NCI-H510A treated with DMSO at 0.1 percent for 48 hours (cell line): ENCODE data around the gene RNF223.
"Not testable (repeated sequence)": the region's sequence is repeated elsewhere in the genome, so short reads cannot be mapped to it uniquely, and the experiment has no call there.

Source experiments
- DNase-seq: peaks from one replicate; lab custom pipeline; 2025; lab: John Stamatoyannopoulos, UW

The RNF223 gene

GRCh38 chr1:1109743-1110142 lies 35.6 kb upstream of the RNF223 start:
- DNase-seq = no peak

- DNase-seq = no peak
These were observed 32.6 kb upstream of the RNF223 start for GRCh38 chr1:1106510-1107221.

GRCh38 chr1:1104152-1104551 lies 30.0 kb upstream of the RNF223 start:
- DNase-seq = not testable (repeated sequence)

GRCh38 chr1:1101503-1101902 lies 27.4 kb upstream of the RNF223 start:
- DNase-seq = no peak

DNA sequence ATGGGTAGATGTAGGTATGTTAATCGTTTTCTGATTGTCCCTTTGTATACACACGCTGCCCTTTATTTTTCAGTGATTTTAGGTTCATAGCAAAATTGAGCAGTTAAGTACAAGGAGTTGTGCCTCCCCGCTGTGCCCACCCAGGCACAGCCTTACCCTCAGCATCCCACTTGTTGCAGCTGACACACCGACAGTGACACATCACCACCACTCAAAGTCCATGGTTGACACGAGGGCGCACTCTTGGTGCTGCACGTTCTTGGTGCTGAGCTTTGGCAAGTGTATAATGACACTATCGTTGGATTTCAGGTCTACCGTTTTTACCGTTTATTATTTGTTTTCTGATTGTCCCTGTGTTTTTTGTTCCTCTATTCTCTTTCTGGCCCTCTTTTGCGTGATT lies 26.2 kb upstream of the RNF223 start:
- no peak for DNase-seq

DNA sequence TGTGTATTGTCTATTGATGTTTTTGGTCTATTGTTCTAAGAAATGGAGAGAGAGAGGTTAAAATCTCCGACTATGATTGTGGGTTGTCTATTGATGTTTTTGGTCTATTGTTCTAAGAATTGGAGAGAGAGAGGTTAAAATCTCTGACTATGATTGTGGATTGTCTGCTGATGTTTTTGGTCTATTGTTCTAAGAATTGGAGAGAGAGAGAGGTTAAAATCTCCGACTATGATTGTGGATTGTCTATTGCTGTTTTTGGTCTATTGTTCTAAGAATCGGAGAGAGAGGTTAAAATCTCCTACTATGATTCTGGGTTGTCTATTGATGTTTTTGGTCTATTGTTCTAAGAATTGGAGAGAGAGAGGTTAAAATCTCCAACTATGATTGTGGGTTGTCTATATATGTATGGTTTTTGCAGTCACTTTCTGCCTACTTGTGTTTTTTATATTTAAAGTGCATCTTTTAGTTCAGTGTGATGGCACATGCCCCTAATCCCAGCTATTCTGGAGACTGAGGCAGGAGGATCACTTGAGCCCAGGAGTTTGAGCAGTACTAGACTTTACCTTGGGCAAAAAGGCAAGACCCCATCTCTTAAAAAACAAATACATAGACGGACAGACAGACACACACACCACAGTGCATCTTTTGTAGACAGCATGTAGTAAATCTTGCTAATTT lies 25.5 kb upstream of the RNF223 start:
- no peak for DNase-seq

DNA sequence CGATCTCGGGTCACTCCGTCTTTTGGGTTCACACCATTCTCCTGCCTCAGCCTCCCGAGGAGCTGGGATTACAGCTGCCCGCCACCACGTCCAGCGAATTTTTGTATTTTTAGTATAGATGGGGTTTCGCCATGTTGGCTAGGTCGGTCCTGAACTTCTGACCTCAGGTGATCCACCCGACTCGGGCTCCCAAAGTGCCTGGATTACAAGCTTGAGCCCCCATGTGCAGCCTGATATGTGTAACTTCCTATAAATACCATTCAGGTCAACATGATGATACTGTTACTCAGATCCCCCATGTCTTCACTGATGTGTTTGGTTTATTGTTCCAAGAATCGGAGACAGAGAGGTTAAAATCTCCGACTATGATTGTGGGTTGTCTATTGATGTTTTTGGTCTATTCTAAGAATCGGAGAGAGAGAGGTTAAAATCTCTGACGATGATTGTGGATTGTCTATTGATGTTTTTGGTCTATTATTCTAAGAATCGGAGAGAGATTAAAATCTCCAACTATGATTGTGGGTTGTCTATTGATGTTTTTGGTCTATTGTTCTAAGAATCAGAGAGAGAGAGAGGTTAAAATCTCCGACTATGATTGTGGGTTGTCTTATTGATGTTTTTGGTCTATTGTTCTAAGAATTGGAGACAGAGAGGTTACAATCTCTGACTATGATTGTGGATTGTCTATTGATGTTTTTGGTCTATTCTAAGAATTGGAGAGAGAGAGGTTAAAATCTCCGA lies 24.7 kb upstream of the RNF223 start:
- no peak for DNase-seq

- not testable (repeated sequence) for DNase-seq
These were observed 22.0 kb upstream of the RNF223 start for GRCh38 chr1:1096136-1096535.

GRCh38 chr1:1094981-1095380 lies 20.9 kb upstream of the RNF223 start:
- no peak for DNase-seq

DNA sequence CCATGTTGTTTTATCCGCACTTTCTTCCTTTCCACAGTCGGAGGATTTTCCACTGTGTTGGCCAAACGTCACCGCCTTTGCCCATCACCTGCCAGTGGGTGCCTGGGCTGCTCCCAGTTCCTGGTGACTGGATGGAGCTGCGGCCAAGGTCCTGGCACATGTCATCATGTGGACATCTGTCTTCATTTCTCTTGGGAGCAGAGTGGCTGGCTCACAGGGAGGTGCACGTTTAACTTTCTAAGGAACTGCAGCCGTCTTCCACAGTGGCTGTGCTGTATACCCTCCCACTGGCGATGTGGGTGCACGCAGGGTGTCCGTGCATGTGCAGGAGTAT lies 19.5 kb upstream of the RNF223 start:
- no peak for DNase-seq

- no peak for DNase-seq
These were observed 18.9 kb upstream of the RNF223 start for GRCh38 chr1:1092894-1093609.

GRCh38 chr1:1092149-1092855 lies 18.2 kb upstream of the RNF223 start:
- DNase-seq = no peak

DNA sequence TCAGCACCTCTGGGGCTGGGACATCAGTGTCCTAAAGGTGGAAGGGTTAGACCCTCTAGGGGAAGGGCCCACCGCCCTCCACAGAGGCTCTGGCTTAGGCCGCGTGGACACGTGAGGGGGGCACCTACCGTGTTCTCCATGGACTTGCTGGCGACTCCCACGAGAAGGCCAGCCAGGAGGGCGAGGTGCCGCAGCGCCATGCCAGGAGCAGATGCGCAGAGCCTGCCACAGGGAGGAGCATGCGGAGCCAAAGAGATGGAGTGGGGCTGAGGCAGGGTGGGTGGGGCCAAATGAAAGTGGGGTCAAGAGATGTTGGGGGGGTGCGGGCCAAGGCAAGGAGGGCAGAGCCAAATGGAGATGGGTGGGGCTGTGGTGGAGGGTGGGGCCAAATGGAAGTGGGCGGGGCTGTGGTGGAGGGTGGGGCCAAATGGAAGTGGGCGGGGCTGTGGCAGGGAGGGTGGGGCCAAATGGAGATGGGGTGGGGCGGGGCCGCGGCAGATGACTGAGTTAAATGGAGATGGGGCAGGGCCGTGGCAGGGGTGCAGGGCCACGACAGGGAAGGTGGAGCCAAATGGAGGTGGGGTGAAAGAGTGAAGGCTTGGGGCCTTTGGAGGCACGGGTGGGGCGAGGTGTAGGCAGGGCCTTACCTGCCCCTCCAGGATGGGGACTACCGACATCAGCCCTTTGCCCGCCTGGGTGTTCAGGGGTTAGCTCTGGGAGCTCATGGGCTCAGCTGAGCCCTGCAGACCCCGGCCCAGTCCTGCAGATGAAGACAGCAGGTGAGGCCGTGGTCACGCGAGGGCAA lies 17.4 kb upstream of the RNF223 start:
- DNase-seq = no peak

- no peak for DNase-seq
These were observed 16.6 kb upstream of the RNF223 start for GRCh38 chr1:1090424-1091343.

DNA sequence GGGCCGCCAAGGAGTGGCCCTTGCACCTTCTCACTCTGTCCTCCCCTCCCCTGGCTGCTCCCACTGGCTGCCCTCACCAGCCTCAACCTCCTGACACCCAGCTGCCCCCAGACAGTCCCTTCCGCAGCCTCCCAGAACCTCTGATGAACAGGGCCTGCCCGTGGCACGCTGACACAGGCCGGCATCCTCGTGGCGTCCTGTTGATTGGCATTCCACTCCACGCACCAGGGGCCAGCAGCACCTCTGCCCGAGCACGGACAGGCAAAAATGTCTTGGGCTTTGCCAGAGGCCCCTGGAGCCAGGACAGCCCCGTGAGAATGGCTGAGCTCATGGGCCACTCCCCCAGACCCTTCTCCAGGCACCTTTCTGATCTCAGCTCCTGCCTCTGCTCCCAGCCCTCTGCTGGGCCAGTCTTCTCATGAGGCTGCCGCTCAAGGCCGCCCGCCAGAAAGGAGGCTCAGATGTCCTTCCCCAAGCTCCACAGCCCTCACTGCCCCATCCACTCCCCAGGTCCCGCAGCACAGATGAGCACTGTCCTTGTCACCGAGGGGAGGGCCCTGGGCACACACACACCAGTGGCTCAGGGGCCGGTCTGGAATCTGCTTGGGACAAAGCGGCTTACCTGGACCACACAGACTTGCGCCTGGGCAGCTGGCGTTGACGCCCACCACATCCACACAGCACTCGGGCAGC lies 15.8 kb upstream of the RNF223 start:
- no peak for DNase-seq

DNA sequence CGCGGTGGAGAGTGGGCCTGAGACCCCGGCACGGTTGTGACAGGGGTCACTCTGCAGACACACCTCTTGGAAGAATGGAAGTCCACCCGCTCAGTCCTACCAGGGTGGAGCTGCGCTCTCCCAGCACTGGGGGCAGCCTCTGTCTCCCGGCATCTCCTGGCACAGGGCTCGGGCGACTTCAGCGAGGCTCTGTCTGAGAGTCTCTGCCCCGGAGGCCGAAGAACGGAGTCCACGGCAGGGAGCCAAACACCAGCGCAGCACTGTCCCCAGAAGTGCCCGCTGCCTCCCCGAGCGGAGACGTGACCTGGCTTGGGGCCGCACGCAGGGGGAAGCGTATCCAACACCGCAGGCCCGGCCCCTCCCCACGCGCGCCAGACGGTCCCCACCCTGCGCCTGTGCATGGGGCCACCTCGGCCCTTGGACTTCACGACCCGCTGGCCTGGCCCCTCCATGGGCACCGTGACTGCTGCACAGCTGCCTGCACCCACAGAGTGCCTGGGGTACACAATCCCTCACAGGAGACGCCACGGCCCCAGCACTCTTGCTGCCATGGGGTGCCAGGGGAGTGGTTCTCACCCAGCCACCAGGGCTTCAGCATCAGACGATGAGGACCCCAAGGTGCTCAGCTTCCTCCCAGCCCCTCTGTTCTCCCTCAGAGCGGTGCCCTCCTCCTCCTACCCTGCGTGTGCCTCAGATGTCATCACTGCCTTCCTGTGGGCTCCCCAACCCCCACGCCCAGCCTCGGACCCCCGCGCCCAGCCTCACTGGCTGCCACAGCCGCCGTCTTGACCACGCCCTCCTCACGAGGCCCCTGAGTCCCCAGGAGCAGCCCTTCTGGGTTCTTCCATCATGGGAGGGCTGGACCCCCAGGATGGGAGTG lies 14.9 kb upstream of the RNF223 start:
- no peak for DNase-seq

GRCh38 chr1:1088029-1088800 lies 14.1 kb upstream of the RNF223 start:
- no peak for DNase-seq
